ENCODE data around the gene GAREM1.

DNA sequence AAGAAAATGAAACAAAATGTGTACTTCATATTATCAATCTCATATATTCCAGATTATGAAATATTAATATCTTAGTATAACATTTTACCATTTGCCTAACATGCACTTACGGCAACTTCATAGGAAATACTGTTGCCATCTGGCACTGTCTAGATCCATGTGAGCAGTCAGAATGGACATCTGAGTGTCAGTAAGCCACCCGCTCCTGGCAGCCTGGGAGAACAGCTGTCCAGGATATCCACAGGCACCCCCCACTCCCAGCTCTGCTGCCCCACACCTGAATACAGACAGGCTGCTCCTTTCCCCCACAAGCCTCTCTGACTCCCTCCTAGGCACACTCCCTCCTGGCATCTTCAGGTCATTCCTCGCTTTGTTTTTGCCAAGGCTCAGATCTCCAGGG, 127.0 kb downstream of the GAREM1 start:
- TF ChIP-seq, protein P1, sequence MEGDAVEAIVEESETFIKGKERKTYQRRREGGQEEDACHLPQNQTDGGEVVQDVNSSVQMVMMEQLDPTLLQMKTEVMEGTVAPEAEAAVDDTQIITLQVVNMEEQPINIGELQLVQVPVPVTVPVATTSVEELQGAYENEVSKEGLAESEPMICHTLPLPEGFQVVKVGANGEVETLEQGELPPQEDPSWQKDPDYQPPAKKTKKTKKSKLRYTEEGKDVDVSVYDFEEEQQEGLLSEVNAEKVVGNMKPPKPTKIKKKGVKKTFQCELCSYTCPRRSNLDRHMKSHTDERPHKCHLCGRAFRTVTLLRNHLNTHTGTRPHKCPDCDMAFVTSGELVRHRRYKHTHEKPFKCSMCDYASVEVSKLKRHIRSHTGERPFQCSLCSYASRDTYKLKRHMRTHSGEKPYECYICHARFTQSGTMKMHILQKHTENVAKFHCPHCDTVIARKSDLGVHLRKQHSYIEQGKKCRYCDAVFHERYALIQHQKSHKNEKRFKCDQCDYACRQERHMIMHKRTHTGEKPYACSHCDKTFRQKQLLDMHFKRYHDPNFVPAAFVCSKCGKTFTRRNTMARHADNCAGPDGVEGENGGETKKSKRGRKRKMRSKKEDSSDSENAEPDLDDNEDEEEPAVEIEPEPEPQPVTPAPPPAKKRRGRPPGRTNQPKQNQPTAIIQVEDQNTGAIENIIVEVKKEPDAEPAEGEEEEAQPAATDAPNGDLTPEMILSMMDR (IDR thresholded peaks at IDR 0.05; ENCODE audit: control extremely low read depth in 1 of 3, insufficient read depth in 1 of 3, low read depth in 1 of 3, low read length in 3 of 3): no peak
- no peak for TF ChIP-seq SP2 (IDR thresholded peaks at IDR 0.05; ENCODE audit: low read length)
- TF ChIP-seq ZNF274 (IDR thresholded peaks at IDR 0.05; ENCODE audit: borderline replicate concordance, extremely low read depth, low read length): no peak
- no peak for TF ChIP-seq CHD1 (IDR thresholded peaks at IDR 0.05; ENCODE audit: low read depth, low read length)
- TF ChIP-seq, protein P2, sequence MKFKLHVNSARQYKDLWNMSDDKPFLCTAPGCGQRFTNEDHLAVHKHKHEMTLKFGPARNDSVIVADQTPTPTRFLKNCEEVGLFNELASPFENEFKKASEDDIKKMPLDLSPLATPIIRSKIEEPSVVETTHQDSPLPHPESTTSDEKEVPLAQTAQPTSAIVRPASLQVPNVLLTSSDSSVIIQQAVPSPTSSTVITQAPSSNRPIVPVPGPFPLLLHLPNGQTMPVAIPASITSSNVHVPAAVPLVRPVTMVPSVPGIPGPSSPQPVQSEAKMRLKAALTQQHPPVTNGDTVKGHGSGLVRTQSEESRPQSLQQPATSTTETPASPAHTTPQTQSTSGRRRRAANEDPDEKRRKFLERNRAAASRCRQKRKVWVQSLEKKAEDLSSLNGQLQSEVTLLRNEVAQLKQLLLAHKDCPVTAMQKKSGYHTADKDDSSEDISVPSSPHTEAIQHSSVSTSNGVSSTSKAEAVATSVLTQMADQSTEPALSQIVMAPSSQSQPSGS (IDR thresholded peaks at IDR 0.05; ENCODE audit: low read length): no peak
- no peak for TF ChIP-seq POLR2AphosphoS5 (IDR thresholded peaks at IDR 0.05; ENCODE audit: low read depth, low read length)
- TF ChIP-seq POLR2A (IDR thresholded peaks at IDR 0.05; ENCODE audit: control extremely low read depth in 1 of 2, low read depth in 2 of 2, low read length in 2 of 2): no peak
- no peak for TF ChIP-seq GTF2F1 (IDR thresholded peaks at IDR 0.05; ENCODE audit: borderline replicate concordance, low read depth, low read length)

Measured in H1 (cell line).